Fibroblast of peridontal ligament (primary cell): ENCODE measurements around the gene DDX46.
"Not testable (repeated sequence)": the region's sequence is repeated elsewhere in the genome, so short reads cannot be mapped to it uniquely, and the experiment has no call there.

Source experiments
- DNase-seq: peaks from one replicate; pipeline ENCODE4 v3.0.0-alpha.2; 2010; ENCODE audit errors: extremely low read depth

DDX46 gene

GRCh38 chr5:134845335-134845851 lies 86.8 kb downstream of the DDX46 start:
- no peak for DNase-seq

GRCh38 chr5:134845852-134846640 lies 87.5 kb downstream of the DDX46 start, which contains the start of gene C5orf24:
C5orf24 (plus strand) TSS chr5:134845968; CDS start chr5:134854901, 8,933 bp downstream.
- DNase-seq: peak; percentile 96

GRCh38 chr5:134846641-134846960 lies 88.0 kb downstream of the DDX46 start:
- no peak for DNase-seq

DNA sequence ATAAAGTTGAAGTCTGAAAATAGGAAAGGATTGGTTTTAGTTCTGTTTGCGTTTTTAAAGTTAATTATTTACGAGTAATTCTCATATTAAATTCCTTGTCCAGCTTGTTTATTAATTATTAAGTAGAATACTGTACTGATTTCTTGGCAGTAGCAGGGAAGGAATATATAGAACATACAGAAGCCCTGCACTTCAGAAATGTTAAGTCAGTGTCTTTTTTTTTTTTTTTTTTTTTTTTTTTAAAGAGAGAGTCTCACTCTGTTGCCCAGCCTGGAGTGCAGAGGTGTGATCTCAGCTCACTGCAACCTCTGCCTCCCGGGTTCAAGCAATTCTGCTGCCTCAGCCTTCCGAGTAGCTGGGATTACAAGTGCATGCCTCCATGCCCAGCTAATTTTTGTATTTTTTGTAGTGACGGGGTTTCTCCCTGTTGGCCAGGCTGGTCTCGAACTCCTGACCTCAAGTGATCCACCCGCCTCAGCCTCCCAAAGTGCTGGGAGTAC lies 90.9 kb downstream of the DDX46 start:
- not testable (repeated sequence) for DNase-seq

DNA sequence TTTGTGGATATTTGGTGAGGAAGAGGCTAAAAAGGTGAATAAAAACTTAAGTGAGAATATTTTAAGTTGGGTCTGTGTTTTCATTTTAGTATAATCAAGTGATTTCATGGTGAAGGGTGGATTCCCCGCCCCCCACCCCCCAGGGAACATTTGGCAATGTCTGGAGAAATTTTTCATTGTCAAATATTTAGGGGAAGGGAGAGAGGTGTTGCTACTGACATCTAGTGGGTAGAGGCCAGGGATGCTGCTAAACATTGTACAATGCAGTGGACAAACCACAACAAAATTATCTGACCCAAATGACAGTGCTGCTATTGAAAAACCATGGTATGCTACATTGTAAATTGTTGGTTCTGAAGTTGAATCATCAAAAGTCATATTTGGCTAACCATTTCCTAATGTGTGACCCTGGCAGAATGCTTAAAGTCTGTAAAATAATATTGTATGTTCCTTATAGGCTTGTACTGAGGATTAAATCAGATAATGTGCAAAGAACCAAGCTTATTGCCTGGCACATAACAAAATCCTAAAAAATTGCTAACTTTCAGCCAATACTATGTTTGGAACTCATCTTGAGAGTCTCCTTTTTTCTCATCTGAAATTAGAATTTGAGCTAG lies 92.8 kb downstream of the DDX46 start:
- peak; percentile 76 for DNase-seq

GRCh38 chr5:134856465-134856864 lies 97.9 kb downstream of the DDX46 start:
- not testable (repeated sequence) for DNase-seq

DNA sequence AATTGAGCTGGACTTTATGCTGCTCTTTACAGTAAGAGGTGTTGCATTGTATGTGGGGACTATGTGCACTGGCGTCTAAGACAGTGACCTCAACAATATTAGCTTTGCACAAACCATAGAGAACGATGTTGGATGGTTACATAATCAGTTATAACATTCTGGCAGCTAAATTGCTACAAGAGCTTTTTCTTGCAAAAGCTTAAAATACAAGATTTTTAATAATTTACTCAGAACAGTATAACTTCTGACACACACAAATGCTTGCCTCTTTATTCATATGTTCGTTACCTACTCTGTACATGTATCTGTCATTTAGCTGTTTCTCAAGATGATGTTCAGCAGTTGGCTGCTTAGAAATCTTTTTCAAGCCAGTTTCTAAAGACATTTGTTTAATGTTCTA lies 98.8 kb downstream of the DDX46 start:
- DNase-seq: no peak

DNA sequence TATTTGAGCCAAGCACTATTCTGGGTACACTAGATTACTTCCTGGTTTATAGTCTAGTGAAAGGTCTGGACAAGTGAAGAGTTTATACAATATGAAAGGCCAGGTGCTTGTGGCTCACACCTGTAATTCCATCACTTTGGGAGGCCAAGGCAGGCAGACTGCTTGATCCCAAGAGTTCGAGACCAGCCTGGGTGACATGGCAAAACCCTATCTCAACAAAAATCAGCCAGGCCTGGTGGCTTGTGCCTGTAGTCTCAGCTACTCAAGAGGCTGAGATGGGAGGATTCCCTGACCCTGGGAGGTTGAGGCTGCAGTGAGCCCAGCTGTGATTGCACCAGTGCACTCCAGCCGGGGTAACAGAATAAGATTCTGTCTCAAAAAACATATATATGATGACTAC lies 106.1 kb downstream of the DDX46 start:
- no peak for DNase-seq

DNA sequence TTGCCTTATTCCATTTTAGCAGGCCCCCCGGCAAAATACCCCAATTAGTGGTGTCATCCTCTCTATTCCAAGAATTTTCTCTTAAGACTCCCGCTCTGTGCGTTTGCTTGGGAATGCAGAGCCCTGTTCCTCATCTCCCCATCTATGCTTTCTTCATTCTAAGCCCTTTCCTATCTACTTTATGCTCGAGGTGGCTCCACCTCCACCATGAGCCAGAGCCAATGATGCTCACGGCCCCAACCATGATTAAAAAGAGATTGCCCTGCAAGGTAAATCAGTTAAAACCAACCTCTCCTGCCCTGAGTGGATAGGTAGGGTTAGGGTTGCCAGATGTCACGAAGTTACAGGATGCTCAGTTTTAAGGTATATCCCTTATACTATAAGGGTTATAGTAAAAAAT lies 114.9 kb downstream of the DDX46 start:
- DNase-seq: no peak

GRCh38 chr5:134873987-134874830 lies 115.6 kb downstream of the DDX46 start, which contains the start of gene TXNDC15:
TXNDC15 (plus strand) TSS chr5:134874371; CDS start chr5:134874428, 57 bp downstream.
- DNase-seq: peak; percentile 85

- peak; percentile 89 for DNase-seq
Measured at GRCh38 chr5:134874831-134875655, 116.5 kb downstream of the DDX46 start.

DNA sequence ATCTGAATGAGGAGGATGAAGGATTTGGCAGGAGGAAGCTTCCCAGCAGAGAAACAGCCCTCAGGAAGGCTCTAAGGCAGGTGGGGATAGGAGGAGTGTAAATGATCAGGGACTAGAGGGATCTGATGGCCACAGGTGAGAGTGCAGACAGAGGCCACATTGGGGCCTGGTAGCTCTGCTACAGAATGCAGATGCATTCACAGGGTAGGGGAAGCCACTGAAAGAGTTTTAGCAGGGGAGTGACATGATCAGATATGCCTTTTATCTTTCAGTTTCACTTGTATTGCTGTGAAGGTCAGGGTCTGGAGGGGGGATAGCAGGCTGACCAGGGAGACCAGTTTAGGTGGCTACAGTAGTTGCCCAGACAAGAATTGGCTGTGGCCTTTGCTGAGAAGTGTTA lies 118.6 kb downstream of the DDX46 start:
- no peak for DNase-seq

- no peak for DNase-seq
Measured at GRCh38 chr5:134878403-134878802, 119.8 kb downstream of the DDX46 start.

DNA sequence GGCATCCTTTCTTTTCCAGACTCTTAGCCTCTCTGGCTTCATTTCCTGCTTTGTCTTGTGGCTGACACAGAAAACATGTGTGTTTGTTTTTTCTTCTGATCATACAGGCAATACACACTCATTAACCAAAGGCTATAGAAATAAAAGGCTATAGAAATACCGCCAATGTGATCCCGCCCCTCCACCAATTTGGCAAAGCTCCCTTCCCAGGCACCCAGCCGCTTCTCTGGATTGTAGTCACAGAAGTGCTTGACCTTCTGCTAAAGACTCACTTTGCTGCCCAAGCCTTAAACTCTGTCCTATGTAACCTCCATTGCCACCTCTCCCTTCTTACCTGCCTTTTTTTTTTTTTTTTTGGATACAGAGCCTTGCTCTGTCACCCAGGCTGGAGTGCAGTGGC lies 120.9 kb downstream of the DDX46 start:
- no peak for DNase-seq
